HepG2 (cell line): ENCODE data around the gene SLC2A5. TPM values are rescaled to one million over a fixed set of nuclear protein-coding genes. Genes with fewer than 3 reads are reported as not detected.

Experiments used
- ATAC-seq: fragments of 200-7000 bp; cut with Tn5 transposase; 3 replicates; pipeline ENCODE4 v1.9.1; 2020; ENCODE audit warnings: mild to moderate bottlenecking, moderate library complexity
- BruUV-seq: library from RNA; stranded (reverse); fragments of 400-500 nt; replicated peaks from 2 replicates; lab custom pipeline; 2021; lab: Mats Ljungman, UMichigan
- CTCF ChIA-PET: fragments of 300-600 bp; formaldehyde crosslinking; extraction: SDS; loops from one replicate; lab custom pipeline; 2021; ENCODE audit warnings: low total read pairs, inconsistent platforms, low intra/inter-chr PET ratio; lab: Yijun Ruan, JAX
- POLR2A ChIA-PET: fragments of 350-600 bp; sonication (Branson Sonifier 250); formaldehyde crosslinking; loops from one replicate; lab custom pipeline; 2020; ENCODE audit warnings: antibody characterized with exemption, inconsistent platforms; lab: Yijun Ruan, JAX
- DNase-seq: peaks from one replicate; pipeline ENCODE4 v3.0.0-alpha.2; 2015; ENCODE audit warnings: low spot score
- FAIRE-seq: peaks from 3 replicates; lab custom pipeline; 2011; peaks lifted over from hg19 to GRCh38; lab: Jason Lieb, UNC
- H2AFZ ChIP-seq: one replicate; pipeline ENCODE4 v1.6.1; 2011; ENCODE audit warnings: low read length, inconsistent platforms
- H3K27ac ChIP-seq: fragments of 300-600 bp; 3 replicates; pipeline ENCODE4 v1.8.0; 2011; ENCODE audit warnings: mixed run types, mild to moderate bottlenecking, mixed read lengths, low read length, inconsistent platforms; ENCODE audit not compliant: insufficient read depth; ENCODE audit errors: extremely low read length
- H3K27me3 ChIP-seq, 2 experiments: fragments of 200-600 bp in 1 of 2; 2 replicates in 1 of 2; 3 replicates in 1 of 2; pipeline versions ENCODE4 v1.6.0 to v1.8.0; 2011; ENCODE audit warnings: low read length in 2 of 2, mild to moderate bottlenecking in 2 of 2, moderate library complexity in 2 of 2, inconsistent platforms in 1 of 2; ENCODE audit not compliant: insufficient read depth in 2 of 2, control insufficient read depth in 1 of 2
- H3K36me3 ChIP-seq, 2 experiments: fragments of 200-600 bp in 1 of 2; replicated peaks in 1 of 2; 2 replicates in 1 of 2; 3 replicates in 1 of 2; pipeline versions ENCODE4 v1.5.1 to v1.8.0; 2011; ENCODE audit warnings: low read length in 2 of 2, inconsistent platforms in 1 of 2; ENCODE audit not compliant: insufficient read depth in 2 of 2, control insufficient read depth in 1 of 2
- H3K4me1 ChIP-seq: 2 replicates; pipeline ENCODE4 v1.5.1; 2012; ENCODE audit warnings: low read length, inconsistent platforms; ENCODE audit not compliant: insufficient read depth
- H3K4me2 ChIP-seq: 2 replicates; pipeline ENCODE4 v1.6.0; 2011; ENCODE audit warnings: low read depth, low read length, inconsistent platforms
- H3K4me3 ChIP-seq, 3 experiments: fragments of 200-600 bp in 1 of 3; sonication (generic), shearing (Covaris generic) in 1 of 3; replicated peaks in 1 of 3; 2 replicates each; pipeline ENCODE4 v1.5.1; 2011 to 2016; ENCODE audit warnings: low read length in 3 of 3, inconsistent platforms in 2 of 3, low read depth in 2 of 3, mild to moderate bottlenecking in 2 of 3, control low read depth in 1 of 3, mixed read lengths in 1 of 3; ENCODE audit not compliant: insufficient read depth in 1 of 3
- H3K79me2 ChIP-seq: one replicate; pipeline ENCODE4 v1.6.1; 2011; ENCODE audit warnings: low read length, inconsistent platforms; ENCODE audit not compliant: insufficient read depth
- H3K9ac ChIP-seq: 2 replicates; pipeline ENCODE4 v1.6.0; 2011; ENCODE audit warnings: mild to moderate bottlenecking, low read depth, low read length, inconsistent platforms; ENCODE audit not compliant: insufficient read depth
- H3K9me3 ChIP-seq: 2 replicates; pipeline ENCODE4 v1.5.1; 2012; ENCODE audit warnings: mild to moderate bottlenecking, low read length
- H4K20me1 ChIP-seq: 2 replicates; pipeline ENCODE4 v1.6.0; 2011; ENCODE audit warnings: inconsistent platforms, mild to moderate bottlenecking, low read length, moderate library complexity; ENCODE audit not compliant: insufficient read depth
- CHCHD3 ChIP-seq: sonication (generic); formaldehyde crosslinking; IDR thresholded peaks from 2 replicates; pipeline ENCODE4 v1.8.0; 2022; ENCODE audit warnings: mild to moderate bottlenecking, missing genetic modification reagents, moderate library complexity
- CHD2 ChIP-seq: IDR thresholded peaks from 2 replicates; pipeline ENCODE4 v1.6.1; 2011; ENCODE audit warnings: low read depth, low read length, improper control_type of control experiment
- EHMT2 ChIP-seq: fragments of 200-600 bp; sonication (generic); IDR thresholded peaks from 2 replicates; pipeline ENCODE4 v1.7.0; 2017; ENCODE audit warnings: antibody characterized with exemption, low read depth, low read length, borderline replicate concordance
- HOXA5 ChIP-seq: sonication (generic); formaldehyde crosslinking; IDR thresholded peaks from 2 replicates; pipeline ENCODE4 v1.4.0; 2020; ENCODE audit warnings: missing genetic modification reagents
- MAFK ChIP-seq, 2 experiments: IDR thresholded peaks in 1 of 2; conservative IDR thresholded peaks in 1 of 2; 2 replicates each; pipeline ENCODE4 v1.6.1; 2011; ENCODE audit warnings: improper control_type of control experiment in 2 of 2, low read length in 2 of 2
- MATR3 ChIP-seq: sonication (generic); formaldehyde crosslinking; IDR thresholded peaks from 2 replicates; pipeline ENCODE4 v1.4.0; 2020; ENCODE audit warnings: missing genetic modification reagents
- MEF2D ChIP-seq: sonication (generic); formaldehyde crosslinking; IDR thresholded peaks from 2 replicates; pipeline ENCODE4 v1.5.1; 2020; ENCODE audit warnings: mild to moderate bottlenecking, missing genetic modification reagents
- POLR2AphosphoS2 ChIP-seq: IDR thresholded peaks from 2 replicates; pipeline ENCODE4 v1.6.1; 2011; ENCODE audit warnings: low read depth, low read length, improper control_type of control experiment
- SOX13 ChIP-seq, 3 experiments: fragments of 450-650 bp in 1 of 3; sonication (generic) in 1 of 3; formaldehyde crosslinking in 1 of 3; IDR thresholded peaks in 2 of 3; conservative IDR thresholded peaks in 1 of 3; 2 replicates each; pipeline versions ENCODE4 v1.5.0 to v1.6.1; 2016 to 2020; ENCODE audit warnings: antibody characterized with exemption in 1 of 3, mild to moderate bottlenecking in 1 of 3, missing compliant biosample characterization in 1 of 3, missing genetic modification reagents in 1 of 3, moderate library complexity in 1 of 3
- SP2 ChIP-seq: sonication (generic); formaldehyde crosslinking; IDR thresholded peaks from 2 replicates; pipeline ENCODE4 v1.5.1; 2020; ENCODE audit warnings: mild to moderate bottlenecking, missing genetic modification reagents
- SUZ12 ChIP-seq: fragments of 150-350 bp; IDR thresholded peaks from 2 replicates; pipeline ENCODE4 v1.6.1; 2014; ENCODE audit warnings: low read depth, low read length
- TRAFD1 ChIP-seq: sonication (generic); formaldehyde crosslinking; IDR thresholded peaks from 2 replicates; pipeline ENCODE4 v1.5.1; 2020; ENCODE audit warnings: missing genetic modification reagents, mild to moderate bottlenecking, borderline replicate concordance
- ZKSCAN8 ChIP-seq: IDR thresholded peaks from 2 replicates; pipeline ENCODE4 v1.6.1; 2016; ENCODE audit warnings: borderline replicate concordance, missing genetic modification reagents, missing compliant biosample characterization
- ZNF138 ChIP-seq: sonication (generic); formaldehyde crosslinking; IDR thresholded peaks from 2 replicates; pipeline ENCODE4 v1.5.0; 2020; ENCODE audit warnings: mild to moderate bottlenecking, low read depth, missing genetic modification reagents
- ZNF33A ChIP-seq: sonication (generic); formaldehyde crosslinking; IDR thresholded peaks from 2 replicates; pipeline ENCODE4 v1.5.1; 2020; ENCODE audit warnings: missing genetic modification reagents, mild to moderate bottlenecking, moderate library complexity, borderline replicate concordance
- ZNF513 ChIP-seq: sonication (generic); formaldehyde crosslinking; conservative IDR thresholded peaks from 2 replicates; pipeline ENCODE4 v1.5.0; 2020; ENCODE audit warnings: missing genetic modification reagents
- WGBS: methylation state at CpG from one replicate; pipeline ENCODE4 v1.1.6; 2017; ENCODE audit warnings: low lambda C conversion rate; 5-methylcytosine and 5-hydroxymethylcytosine counted together
- in situ Hi-C: cut with HindIII; loops from 2 replicates; pipeline ENCODE4 v1.10.0; 2017; ENCODE audit warnings: low pct_unique_long_range_greater_than_20kb; ENCODE audit not compliant: extremely low pct_ligation_motif_present
- intact Hi-C: fragments of 100-400 bp; cut with micrococcal nuclease; formaldehyde crosslinking; loops from one replicate; pipeline ENCODE4 v1.10.0; 2022; ENCODE audit not compliant: unreplicated experiment
- polyA plus RNA-seq, 8 experiments: library from polyadenylated mRNA; depleted of rRNA in 3 of 8; stranded (reverse) in 7 of 8; unstranded in 1 of 8; fragments of >200 nt; fragmentation: Illumina TruSeq in 4 of 8; extraction: Trizol in 4 of 8; gene quantifications; 2 replicates each; pipeline versions ENCODE4 v1.2.1 to v1.2.3, GENCODE V29; 2011 to 2016; ENCODE audit warnings: low read depth in 4 of 8, missing spikeins in 1 of 8, mixed read lengths in 1 of 8; ENCODE audit not compliant: insufficient read depth in 1 of 8
- total RNA-seq, 5 experiments: library from RNA; depleted of rRNA; stranded (reverse); fragments of >200 nt; fragmentation: Illumina TruSeq; extraction: Trizol; gene quantifications; 2 replicates each; pipeline ENCODE4 v1.2.3, GENCODE V29; 2016; ENCODE audit warnings: low read depth in 1 of 5
- TF ChIP-seq, protein P1 (sequence below): sonication (generic); formaldehyde crosslinking; conservative IDR thresholded peaks from 2 replicates; pipeline ENCODE4 v1.4.0; 2020; ENCODE audit warnings: missing genetic modification reagents

The SLC2A5 gene
- total and polyA plus RNA-seq, 2 of the 13 experiments (the other 11 are each of a cell fraction or from before 2014, with no cell fraction given): 0.04 to 0.54 TPM

DNA sequence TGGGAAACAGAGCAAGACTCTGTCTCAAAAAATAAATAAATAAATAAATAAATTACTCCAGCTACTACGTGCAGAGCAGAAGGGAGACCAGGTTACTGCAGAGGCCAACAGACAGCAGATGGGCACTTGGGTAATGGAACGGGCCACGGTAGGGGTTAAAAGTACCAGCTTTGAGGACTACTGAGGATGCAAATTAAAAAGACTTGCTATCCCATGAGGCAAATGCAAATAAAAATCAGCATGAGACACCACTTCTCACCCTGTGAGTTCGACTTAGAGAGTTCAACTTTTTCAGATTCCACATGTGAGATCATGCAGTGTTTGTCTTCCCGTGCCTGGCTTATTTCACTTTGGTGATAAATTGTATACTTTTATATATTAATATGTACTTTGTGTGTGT lies 6.6 kb downstream of the SLC2A5 start (continued):
- TF ChIP-seq, protein P1, sequence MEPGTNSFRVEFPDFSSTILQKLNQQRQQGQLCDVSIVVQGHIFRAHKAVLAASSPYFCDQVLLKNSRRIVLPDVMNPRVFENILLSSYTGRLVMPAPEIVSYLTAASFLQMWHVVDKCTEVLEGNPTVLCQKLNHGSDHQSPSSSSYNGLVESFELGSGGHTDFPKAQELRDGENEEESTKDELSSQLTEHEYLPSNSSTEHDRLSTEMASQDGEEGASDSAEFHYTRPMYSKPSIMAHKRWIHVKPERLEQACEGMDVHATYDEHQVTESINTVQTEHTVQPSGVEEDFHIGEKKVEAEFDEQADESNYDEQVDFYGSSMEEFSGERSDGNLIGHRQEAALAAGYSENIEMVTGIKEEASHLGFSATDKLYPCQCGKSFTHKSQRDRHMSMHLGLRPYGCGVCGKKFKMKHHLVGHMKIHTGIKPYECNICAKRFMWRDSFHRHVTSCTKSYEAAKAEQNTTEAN (CRISPR knock-in tag): no peak
- TF ChIP-seq CHCHD3 (CRISPR knock-in tag): no peak
- no peak for TF ChIP-seq POLR2AphosphoS2
- no peak for TF ChIP-seq ZNF33A (CRISPR knock-in tag)
- no peak for TF ChIP-seq MATR3
- no peak for TF ChIP-seq EHMT2
- no peak for TF ChIP-seq SUZ12
- TF ChIP-seq SP2 (CRISPR knock-in tag): no peak
- no peak for TF ChIP-seq CHD2
- no peak for TF ChIP-seq MAFK (conservative IDR thresholded peaks at IDR 0.05 in 1 of 2, IDR thresholded peaks at IDR 0.05 in 1 of 2; ENCODE audit: low read length in 2 of 2)

- Histone ChIP-seq H2AFZ (no peak overlapping the region), H3K9me3 (no peaks in the 10 kb centered on the region), H4K20me1 (no peaks in the 10 kb centered on the region), H3K36me3 (no peaks in the 10 kb centered on the region), H3K4me2 (no peak overlapping the region), H3K79me2 (no peaks in the 10 kb centered on the region), H3K27me3 (0 out of 5 replicates have a peak, but pooled peaks cover 0 to 2% of the 10 kb centered on the region in 2 experiments), H3K9ac (no peak overlapping the region), H3K27ac (no peak overlapping the region), H3K4me3 (no peak overlapping the region; a peak in 1 of 6 replicates), H3K4me1 (peaks cover 42% of the 10 kb centered on the region)
- no TSS peak for BruUV-seq
- DNase-seq (no peak), ATAC-seq (peak; percentile 14; the same call in 2 of the 3 replicates), FAIRE-seq (no peak)
- WGBS: 13% methylated on average over 7 of the region's 7 CpGs
- intact Hi-C loops: no loop called here
- in situ Hi-C loops: no loop called here
- ChIA-PET POLR2A (interaction anchor here (0.7 kb wide), 1 partner anchor 181 kb away, joined by 3 read pairs; no protein-coding TSS in a partner anchor), CTCF (no interaction called here)
- TF ChIP-seq ZNF138 (CRISPR knock-in tag) (no peak), ZKSCAN8 (no peak), ZNF513 (CRISPR knock-in tag) (no peak), TRAFD1 (CRISPR knock-in tag) (no peak), HOXA5 (no peak), SOX13 (IDR thresholded peaks at IDR 0.05) (no peak), SOX13 (CRISPR knock-in tag; conservative IDR thresholded peaks at IDR 0.05 in 1 of 2, IDR thresholded peaks at IDR 0.05 in 1 of 2) (no peak), MEF2D (CRISPR knock-in tag) (no peak)
Observed at GRCh38 chr1:9062021-9062471, 7.4 kb downstream of the SLC2A5 start.
